Astrocyte (in vitro differentiated cells and primary cell): ENCODE data around the gene MUC6.

ENCODE experiments used
- EZH2 ChIP-seq: IDR thresholded peaks from 2 replicates; pipeline ENCODE4 v1.6.1; 2012; ENCODE audit warnings: mild to moderate bottlenecking, low read length, inconsistent platforms; ENCODE audit not compliant: insufficient read depth
- TF ChIP-seq, protein P1 (sequence below): IDR thresholded peaks from 2 replicates; pipeline ENCODE4 v1.5.1; 2011; ENCODE audit warnings: low read depth, mild to moderate bottlenecking, inconsistent platforms, low read length, moderate library complexity; ENCODE audit not compliant: insufficient read depth

DNA sequence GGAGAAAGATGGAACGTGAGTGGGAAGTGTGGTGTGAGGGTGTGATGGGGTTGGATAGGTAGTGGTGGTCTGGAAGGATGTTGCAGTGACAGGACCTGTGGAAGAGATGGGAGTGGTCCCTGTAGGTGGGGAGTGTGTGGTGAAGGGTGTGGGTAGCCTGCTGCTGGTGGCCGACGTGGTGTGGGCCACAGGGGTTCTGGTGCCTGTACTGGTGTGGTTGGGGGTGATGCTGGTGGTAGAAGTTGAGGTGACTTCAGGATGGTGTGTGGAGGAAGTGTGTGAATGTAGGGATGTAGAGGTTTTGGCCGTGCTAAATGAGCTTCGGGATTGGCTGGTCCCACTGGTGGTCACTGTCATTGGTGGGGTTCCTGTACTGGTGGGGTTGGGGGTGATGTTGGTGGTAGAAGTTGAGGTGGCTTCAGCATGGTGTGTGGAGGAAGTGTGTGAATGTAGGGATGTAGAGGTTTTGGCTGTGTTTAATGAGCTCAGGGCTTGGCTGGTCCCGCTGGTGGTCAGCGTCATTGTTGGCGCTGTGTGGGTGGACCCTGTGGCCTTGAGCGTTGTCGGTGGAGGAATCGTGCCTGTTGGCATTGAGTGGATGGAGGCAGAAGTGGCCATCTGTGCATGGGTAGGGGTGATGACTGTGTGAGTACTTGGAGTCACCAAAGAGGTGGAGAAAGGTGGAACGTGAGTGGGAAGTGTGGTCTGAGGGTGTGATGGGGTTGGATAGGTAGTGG, 19.1 kb downstream of the MUC6 start:
- no peak for TF ChIP-seq EZH2
- TF ChIP-seq, protein P1, sequence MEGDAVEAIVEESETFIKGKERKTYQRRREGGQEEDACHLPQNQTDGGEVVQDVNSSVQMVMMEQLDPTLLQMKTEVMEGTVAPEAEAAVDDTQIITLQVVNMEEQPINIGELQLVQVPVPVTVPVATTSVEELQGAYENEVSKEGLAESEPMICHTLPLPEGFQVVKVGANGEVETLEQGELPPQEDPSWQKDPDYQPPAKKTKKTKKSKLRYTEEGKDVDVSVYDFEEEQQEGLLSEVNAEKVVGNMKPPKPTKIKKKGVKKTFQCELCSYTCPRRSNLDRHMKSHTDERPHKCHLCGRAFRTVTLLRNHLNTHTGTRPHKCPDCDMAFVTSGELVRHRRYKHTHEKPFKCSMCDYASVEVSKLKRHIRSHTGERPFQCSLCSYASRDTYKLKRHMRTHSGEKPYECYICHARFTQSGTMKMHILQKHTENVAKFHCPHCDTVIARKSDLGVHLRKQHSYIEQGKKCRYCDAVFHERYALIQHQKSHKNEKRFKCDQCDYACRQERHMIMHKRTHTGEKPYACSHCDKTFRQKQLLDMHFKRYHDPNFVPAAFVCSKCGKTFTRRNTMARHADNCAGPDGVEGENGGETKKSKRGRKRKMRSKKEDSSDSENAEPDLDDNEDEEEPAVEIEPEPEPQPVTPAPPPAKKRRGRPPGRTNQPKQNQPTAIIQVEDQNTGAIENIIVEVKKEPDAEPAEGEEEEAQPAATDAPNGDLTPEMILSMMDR: no peak
